ENCODE data around the gene ZMYND8. TPM values are rescaled to one million over a fixed set of nuclear protein-coding genes. Genes with fewer than 3 reads are reported as not detected.

ZMYND8 gene
- total RNA-seq, 1 donor from 2014 or later = 19.2 TPM

DNA sequence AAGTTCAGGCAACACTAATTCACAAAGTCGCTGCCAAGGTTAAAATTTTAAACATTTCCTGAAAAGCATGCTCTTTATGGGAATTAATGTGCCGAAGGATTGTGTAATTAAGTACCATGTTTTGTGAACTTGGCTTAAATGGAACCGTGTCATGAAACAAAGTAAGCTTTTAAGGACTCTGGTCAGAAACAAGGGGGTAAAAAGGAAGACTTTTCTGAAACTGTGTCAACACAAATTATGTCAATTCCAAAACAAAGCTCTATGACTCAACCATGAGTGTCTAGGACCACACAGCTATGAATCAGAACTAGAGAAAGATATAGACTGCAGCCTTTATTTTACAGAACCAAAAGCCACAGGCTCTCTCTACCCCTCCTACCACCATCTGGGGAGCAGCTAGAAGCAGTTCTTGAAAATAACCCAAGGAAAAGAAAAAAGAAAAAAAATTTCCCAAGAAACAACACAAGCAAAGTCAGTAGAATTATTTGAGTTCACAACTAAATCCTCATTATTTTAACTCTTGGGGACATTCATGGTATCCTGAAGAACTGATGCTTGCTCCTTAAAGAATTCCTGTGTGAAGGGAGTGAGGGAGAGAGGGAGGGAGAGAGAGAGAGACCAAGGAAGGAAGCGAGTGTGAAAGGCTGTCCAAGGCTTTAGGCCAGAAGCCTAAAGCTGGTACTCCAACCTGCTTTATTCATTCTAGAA lies 81.9 kb downstream of the ZMYND8 start:
- TF ChIP-seq, protein P1, sequence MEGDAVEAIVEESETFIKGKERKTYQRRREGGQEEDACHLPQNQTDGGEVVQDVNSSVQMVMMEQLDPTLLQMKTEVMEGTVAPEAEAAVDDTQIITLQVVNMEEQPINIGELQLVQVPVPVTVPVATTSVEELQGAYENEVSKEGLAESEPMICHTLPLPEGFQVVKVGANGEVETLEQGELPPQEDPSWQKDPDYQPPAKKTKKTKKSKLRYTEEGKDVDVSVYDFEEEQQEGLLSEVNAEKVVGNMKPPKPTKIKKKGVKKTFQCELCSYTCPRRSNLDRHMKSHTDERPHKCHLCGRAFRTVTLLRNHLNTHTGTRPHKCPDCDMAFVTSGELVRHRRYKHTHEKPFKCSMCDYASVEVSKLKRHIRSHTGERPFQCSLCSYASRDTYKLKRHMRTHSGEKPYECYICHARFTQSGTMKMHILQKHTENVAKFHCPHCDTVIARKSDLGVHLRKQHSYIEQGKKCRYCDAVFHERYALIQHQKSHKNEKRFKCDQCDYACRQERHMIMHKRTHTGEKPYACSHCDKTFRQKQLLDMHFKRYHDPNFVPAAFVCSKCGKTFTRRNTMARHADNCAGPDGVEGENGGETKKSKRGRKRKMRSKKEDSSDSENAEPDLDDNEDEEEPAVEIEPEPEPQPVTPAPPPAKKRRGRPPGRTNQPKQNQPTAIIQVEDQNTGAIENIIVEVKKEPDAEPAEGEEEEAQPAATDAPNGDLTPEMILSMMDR (IDR thresholded peaks at IDR 0.05; ENCODE audit: insufficient read depth, low read length, poor library complexity, severe bottlenecking) = no peak
- no peak overlapping the region for H3K4me3 ChIP-seq (ENCODE audit: low read depth, low read length)
- no peaks in the 10 kb centered on the region for H3K27me3 ChIP-seq (ENCODE audit: control insufficient read depth, insufficient read depth, low read length)
- H3K36me3 ChIP-seq (ENCODE audit: control insufficient read depth, insufficient read depth, low read length) = peaks cover 3% of the 10 kb centered on the region
- peak; percentile 87 for DNase-seq (ENCODE audit: low read depth)

DNA sequence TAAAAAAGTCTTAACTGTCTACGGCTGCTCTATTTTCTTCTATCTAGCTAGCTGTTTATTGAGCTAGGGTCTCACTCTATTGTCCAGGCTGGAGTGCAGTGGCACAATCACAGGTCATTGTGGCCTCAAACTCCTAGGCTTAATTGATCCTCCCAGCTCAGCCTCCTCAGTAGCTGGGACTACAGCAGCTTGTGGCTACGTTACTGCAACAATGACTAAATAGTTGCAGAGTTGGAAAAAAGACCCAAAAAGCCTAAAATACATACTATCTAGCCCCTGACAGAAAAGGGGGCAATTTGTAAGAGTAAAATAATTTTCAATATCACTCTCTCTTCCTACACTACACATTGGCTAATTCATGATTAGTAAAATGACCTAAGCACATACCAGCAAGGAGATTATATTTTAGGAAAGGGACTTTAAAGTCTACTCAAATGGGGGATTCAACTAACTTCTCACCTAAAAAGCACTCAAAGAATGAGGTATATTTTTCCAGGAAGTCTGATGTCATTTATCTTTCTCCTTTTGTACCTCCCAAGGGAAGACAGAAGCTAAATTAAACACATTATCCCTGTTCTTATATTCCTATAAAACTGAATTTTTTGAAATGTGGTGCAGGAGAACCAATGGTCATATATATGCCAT lies 82.8 kb downstream of the ZMYND8 start:
- DNase-seq (ENCODE audit: low read depth) = no peak
- H3K4me3 ChIP-seq (ENCODE audit: low read depth, low read length) = no peak overlapping the region
- TF ChIP-seq, protein P1 (IDR thresholded peaks at IDR 0.05; ENCODE audit: insufficient read depth, low read length, poor library complexity, severe bottlenecking) = no peak
- H3K27me3 ChIP-seq (ENCODE audit: control insufficient read depth, insufficient read depth, low read length) = no peaks in the 10 kb centered on the region
- H3K36me3 ChIP-seq (ENCODE audit: control insufficient read depth, insufficient read depth, low read length) = peaks cover 1% of the 10 kb centered on the region

DNA sequence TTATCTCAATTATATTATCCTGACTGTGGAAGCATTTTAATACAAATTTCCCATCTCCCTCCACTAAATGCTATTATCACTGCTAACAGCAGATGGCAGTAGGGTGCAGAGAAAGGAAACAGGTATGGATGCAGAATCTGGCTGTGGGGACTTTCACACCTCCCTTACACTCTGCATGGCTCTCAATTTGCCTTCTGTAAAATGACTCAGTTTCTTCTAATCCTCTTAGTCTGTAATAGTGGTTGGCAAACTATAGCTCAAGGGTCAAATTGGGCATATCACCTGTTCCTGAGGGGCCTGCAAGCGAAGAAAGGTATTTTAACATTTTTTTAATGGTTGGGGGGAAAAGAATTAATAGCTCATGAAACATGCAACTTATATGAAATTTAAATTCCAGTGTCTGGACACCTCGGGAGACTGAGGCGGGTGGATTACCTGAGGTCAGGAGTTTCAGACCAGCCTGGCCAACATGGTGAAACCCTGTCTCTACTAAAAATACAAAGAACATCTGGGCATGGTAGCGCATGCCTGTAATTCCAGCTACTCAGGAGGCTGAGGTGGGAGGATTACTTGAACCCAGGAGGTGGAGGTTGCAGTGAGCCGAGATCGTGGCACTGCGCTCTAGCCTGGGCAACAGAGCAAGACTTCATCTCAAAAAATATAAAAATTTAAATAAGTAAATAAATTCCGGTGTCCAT lies 83.5 kb downstream of the ZMYND8 start:
- Histone ChIP-seq H3K36me3 (ENCODE audit: control insufficient read depth, insufficient read depth, low read length) (peaks cover 1% of the 10 kb centered on the region), H3K27me3 (ENCODE audit: control insufficient read depth, insufficient read depth, low read length) (no peaks in the 10 kb centered on the region), H3K4me3 (ENCODE audit: low read depth, low read length) (no peak overlapping the region)
- DNase-seq (ENCODE audit: low read depth) = no peak
- TF ChIP-seq, protein P1 (IDR thresholded peaks at IDR 0.05; ENCODE audit: insufficient read depth, low read length, poor library complexity, severe bottlenecking) = peak; percentile 79

DNA sequence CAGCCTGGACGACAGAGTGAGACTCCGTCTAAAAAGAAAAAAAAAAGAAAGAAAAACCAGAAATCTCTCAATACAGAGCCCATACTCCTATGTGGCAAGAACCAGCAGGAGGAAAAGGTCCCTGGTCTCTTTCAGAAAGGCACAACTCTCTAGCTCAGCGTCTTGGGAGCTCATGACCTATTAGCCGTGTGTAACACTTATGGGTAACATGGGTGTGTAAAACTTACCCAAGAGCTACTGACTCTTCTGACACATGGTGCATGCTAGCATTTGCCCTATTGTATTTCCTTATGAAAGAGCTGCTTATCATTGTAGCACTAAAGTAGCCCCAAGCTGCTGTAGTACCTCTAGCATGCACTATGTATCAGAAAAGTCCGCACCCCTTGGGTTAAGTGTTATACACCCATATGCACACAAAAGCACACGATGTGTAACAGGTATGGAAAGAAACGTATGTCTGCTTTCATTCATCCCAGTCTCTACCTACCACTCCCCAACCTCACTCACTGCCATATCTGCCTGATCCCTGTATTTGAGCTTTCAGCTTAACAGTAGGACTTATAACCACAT lies 85.4 kb downstream of the ZMYND8 start:
- TF ChIP-seq, protein P1 (IDR thresholded peaks at IDR 0.05; ENCODE audit: insufficient read depth, low read length, poor library complexity, severe bottlenecking) = no peak
- Histone ChIP-seq H3K36me3 (ENCODE audit: control insufficient read depth, insufficient read depth, low read length) (peaks cover 1% of the 10 kb centered on the region), H3K27me3 (ENCODE audit: control insufficient read depth, insufficient read depth, low read length) (no peaks in the 10 kb centered on the region), H3K4me3 (ENCODE audit: low read depth, low read length) (no peak overlapping the region)
- DNase-seq (ENCODE audit: low read depth) = no peak

DNA sequence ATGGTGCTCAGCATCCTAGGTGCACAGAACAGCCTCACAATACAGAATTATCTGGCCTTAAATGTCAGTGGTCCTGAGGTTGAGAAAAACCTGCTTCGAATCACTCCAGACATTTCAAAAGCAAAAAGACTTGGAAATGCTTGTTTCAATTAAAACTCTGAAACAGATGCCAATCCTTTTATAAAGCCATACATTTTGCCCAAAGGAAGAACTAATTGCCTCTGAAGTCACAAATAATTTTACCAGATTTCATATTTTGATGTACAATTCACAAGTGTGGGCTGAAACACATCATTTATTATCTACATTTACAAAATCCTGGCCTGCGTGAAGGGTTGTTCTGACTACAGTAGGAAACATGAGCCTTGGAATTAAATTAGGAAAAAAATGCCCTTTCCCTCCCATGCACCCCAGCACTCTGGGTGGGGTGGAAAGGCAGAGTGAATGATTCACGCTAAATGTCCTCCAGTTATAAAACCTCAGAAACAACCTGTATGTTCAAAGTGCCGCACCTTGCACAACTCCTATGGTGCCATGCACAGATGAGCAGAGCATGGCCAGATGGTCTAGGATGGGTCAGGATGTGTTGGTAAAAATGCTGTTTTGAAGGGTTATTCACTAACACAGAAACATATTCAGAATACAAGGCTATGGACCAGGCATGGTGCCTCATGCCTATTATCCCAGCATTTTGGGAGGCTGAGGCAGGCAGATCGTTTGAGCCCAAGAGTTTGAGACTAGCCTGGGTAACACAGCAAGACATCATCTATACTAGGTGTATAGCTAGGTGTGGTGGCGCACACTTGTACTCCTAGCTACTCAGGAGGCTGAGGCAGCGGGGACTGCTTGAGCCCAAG lies 87.0 kb downstream of the ZMYND8 start:
- DNase-seq (ENCODE audit: low read depth) = no peak
- Histone ChIP-seq H3K27me3 (ENCODE audit: control insufficient read depth, insufficient read depth, low read length) (no peaks in the 10 kb centered on the region), H3K4me3 (ENCODE audit: low read depth, low read length) (no peak overlapping the region), H3K36me3 (ENCODE audit: control insufficient read depth, insufficient read depth, low read length) (peaks cover 1% of the 10 kb centered on the region)
- TF ChIP-seq, protein P1 (IDR thresholded peaks at IDR 0.05; ENCODE audit: insufficient read depth, low read length, poor library complexity, severe bottlenecking) = no peak

All from kidney epithelial cell (primary cell).